GM12878 (cell line): Measurements from ENCODE around the gene TRABD2A. TPM values are rescaled to one million over a fixed set of nuclear protein-coding genes. Genes with fewer than 3 reads are reported as not detected.

Source experiments
- BCL3 ChIP-seq: IDR thresholded peaks from 2 replicates; pipeline ENCODE4 v1.6.1; 2011; ENCODE audit warnings: borderline replicate concordance, low read depth, mild to moderate bottlenecking, moderate library complexity, low read length; ENCODE audit not compliant: insufficient read depth, poor library complexity, severe bottlenecking
- BHLHE40 ChIP-seq, 2 experiments: fragments of 450-650 bp in 1 of 2; IDR thresholded peaks; 2 replicates each; pipeline ENCODE4 v1.6.1; 2011 to 2017; ENCODE audit warnings: low read depth in 2 of 2, borderline replicate concordance in 1 of 2, improper control_type of control experiment in 1 of 2, low read length in 1 of 2, mild to moderate bottlenecking in 1 of 2
- CEBPB ChIP-seq, 2 experiments: fragments of 150-350 bp in 1 of 2; IDR thresholded peaks; 2 replicates each; pipeline ENCODE4 v1.6.1; 2012 to 2014; ENCODE audit warnings: low read depth in 2 of 2, low read length in 2 of 2, borderline replicate concordance in 1 of 2, inconsistent platforms in 1 of 2
- E4F1 ChIP-seq: fragments of 450-650 bp; IDR thresholded peaks from 2 replicates; pipeline ENCODE4 v1.6.1; 2018; ENCODE audit warnings: borderline replicate concordance, mild to moderate bottlenecking; ENCODE audit not compliant: partially characterized antibody
- ELK1 ChIP-seq: IDR thresholded peaks from 2 replicates; pipeline ENCODE4 v1.6.1; 2012; ENCODE audit warnings: low read depth, low read length, improper control_type of control experiment
- FOXM1 ChIP-seq: IDR thresholded peaks from 2 replicates; pipeline ENCODE4 v1.6.1; 2012; ENCODE audit warnings: low read depth, mild to moderate bottlenecking, inconsistent platforms, low read length, moderate library complexity
- GABPA ChIP-seq: IDR thresholded peaks from 2 replicates; pipeline ENCODE4 v1.6.1; 2014; ENCODE audit warnings: antibody characterized with exemption, low read depth, mild to moderate bottlenecking, inconsistent platforms
- IRF5 ChIP-seq: fragments of 450-650 bp; IDR thresholded peaks from 2 replicates; pipeline ENCODE4 v1.6.1; 2017; ENCODE audit warnings: borderline replicate concordance
- MLLT1 ChIP-seq: fragments of 450-650 bp; IDR thresholded peaks from 2 replicates; pipeline ENCODE4 v1.6.1; 2016; ENCODE audit warnings: mild to moderate bottlenecking
- MTA2 ChIP-seq: fragments of 450-650 bp; IDR thresholded peaks from 2 replicates; pipeline ENCODE4 v1.6.1; 2016; ENCODE audit warnings: low read depth, mild to moderate bottlenecking, moderate library complexity
- POLR2AphosphoS2 ChIP-seq: IDR thresholded peaks from 2 replicates; pipeline ENCODE4 v1.6.1; 2011; ENCODE audit warnings: low read depth, mild to moderate bottlenecking, low read length, improper control_type of control experiment, moderate library complexity
- RAD51 ChIP-seq: fragments of 450-650 bp; IDR thresholded peaks from 2 replicates; pipeline ENCODE4 v1.6.1; 2016; ENCODE audit warnings: moderate library complexity, mild to moderate bottlenecking, inconsistent platforms
- RB1 ChIP-seq: fragments of 450-650 bp; formaldehyde crosslinking; IDR thresholded peaks from 2 replicates; pipeline ENCODE4 v1.6.1; 2017; ENCODE audit warnings: mild to moderate bottlenecking, borderline replicate concordance
- SUPT20H ChIP-seq: IDR thresholded peaks from 2 replicates; pipeline ENCODE4 v1.6.1; 2011; ENCODE audit warnings: low read depth, mild to moderate bottlenecking, low read length, moderate library complexity, borderline replicate concordance; ENCODE audit not compliant: control insufficient read depth
- ZBED1 ChIP-seq: IDR thresholded peaks from 2 replicates; pipeline ENCODE4 v1.6.1; 2016; ENCODE audit warnings: borderline replicate concordance
- ZBTB4 ChIP-seq: fragments of 450-650 bp; formaldehyde crosslinking; IDR thresholded peaks from 2 replicates; pipeline ENCODE4 v1.4.0; 2022; ENCODE audit warnings: mild to moderate bottlenecking, moderate library complexity
- polyA plus RNA-seq, 11 experiments: library from polyadenylated mRNA; depleted of rRNA in 4 of 11; unstranded in 6 of 11; stranded (reverse) in 5 of 11; fragments of >200 nt; fragmentation: Nextera tagmentation in 4 of 11; fragmentation: Illumina TruSeq in 1 of 11; extraction: Ambion mirVana in 4 of 11; extraction: Trizol in 1 of 11; gene quantifications; 1 replicate in 1 of 11; 2 replicates in 10 of 11; pipeline versions ENCODE4 v1.2.1 to v1.2.3, GENCODE V29; 2011 to 2016; ENCODE audit warnings: inconsistent platforms in 2 of 11, missing spikeins in 2 of 11, low read depth in 1 of 11
- total RNA-seq, 4 experiments: library from RNA; depleted of rRNA in 3 of 4; stranded (reverse); fragments of >200 nt in 3 of 4; fragmentation: Illumina TruSeq in 1 of 4; extraction: Trizol in 1 of 4; gene quantifications; 2 replicates each; pipeline versions ENCODE4 v1.2.1 to v1.2.3, GENCODE V29; 2013 to 2021

TRABD2A gene
- total and polyA plus RNA-seq, 10 of the 15 experiments (the other 5 are each of a cell fraction or from before 2014, with no cell fraction given) = 1.4 to 7.6 (median 4.1) TPM

- TF ChIP-seq ZBTB4 (CRISPR knock-in tag) (no peak), ZBED1 (peak; percentile 93), MLLT1 (0 out of 2 replicates have a peak, but pooled peaks have one; percentile 14), MTA2 (peak; percentile 95), BCL3 (peak; percentile 97), BHLHE40 (IDR thresholded peaks at IDR 0.05; ENCODE audit: borderline replicate concordance in 1 of 2, low read depth in 2 of 2, low read length in 1 of 2) (peak; percentile 28 to 63; a peak in 2 of 4 replicates), FOXM1 (peak; percentile 98), SUPT20H (no peak), RAD51 (peak; percentile 82), CEBPB (IDR thresholded peaks at IDR 0.05; ENCODE audit: borderline replicate concordance in 1 of 2, low read depth in 2 of 2, low read length in 2 of 2) (peak in 1 of 2 experiments; percentile 95; a peak in 2 of 4 replicates), ELK1 (no peak), GABPA (peak; percentile 80), E4F1 (no peak), IRF5 (no peak), RB1 (no peak), POLR2AphosphoS2 (no peak)
Observed at GRCh38 chr2:84817239-84817655, 63.6 kb downstream of the TRABD2A start (continued).
